ENCODE data around the gene PITPNB. TPM values are rescaled to one million over a fixed set of nuclear protein-coding genes. Genes with fewer than 3 reads are reported as not detected.

The PITPNB gene
- total and polyA plus RNA-seq, 2 experiments from 2014 or later, result 50.9 to 56.0 TPM

GRCh38 chr22:27827604-27828587 is 91.2 kb downstream of the PITPNB start:
- peaks cover 5% of the 10 kb centered on the region for H3K27me3 Mint-ChIP-seq (ENCODE audit: insufficient read depth, low read depth, poor library complexity)
- Histone ChIP-seq H3F3A (replicated peaks; ENCODE audit: low read depth) (no peaks in the 10 kb centered on the region), H3K4me3 (no peak overlapping the region), H3K4me2 (no peak overlapping the region), H3K79me2 (replicated peaks; ENCODE audit: insufficient read depth) (no peaks in the 10 kb centered on the region), H3K27me3 (ENCODE audit: insufficient read depth) (no peaks in the 10 kb centered on the region), H2AFZ (peak overlapping the region; percentile 14; the same call in 1 of the 2 replicates), H4K20me1 (replicated peaks; ENCODE audit: insufficient read depth) (no peaks in the 10 kb centered on the region), H3K36me3 (ENCODE audit: insufficient read depth) (no peaks in the 10 kb centered on the region), H3K9me2 (ENCODE audit: insufficient read depth) (no peaks in the 10 kb centered on the region), H3K4me1 (ENCODE audit: insufficient read depth) (no peaks in the 10 kb centered on the region), H3K27ac (ENCODE audit: low read depth) (no peak overlapping the region)
- H3K4me3 Mint-ChIP-seq, result no peak overlapping the region
- no peaks in the 10 kb centered on the region for H3K36me3 Mint-ChIP-seq (ENCODE audit: low read depth)
- H3K9me3 Mint-ChIP-seq, result no peaks in the 10 kb centered on the region
- no peak for DNase-seq (ENCODE audit: low spot score)
- TF ChIP-seq EZH2phosphoT487 (IDR thresholded peaks at IDR 0.05; ENCODE audit: unreplicated experiment) (no peak), ZNF331 (CRISPR knock-in tag; IDR thresholded peaks at IDR 0.05; ENCODE audit: low read depth) (no peak), EZH2 (IDR thresholded peaks at IDR 0.05; ENCODE audit: low read depth, unreplicated experiment) (no peak), JUNB (IDR thresholded peaks at IDR 0.05; ENCODE audit: unreplicated experiment) (no peak), CREB1 (CRISPR knock-in tag; IDR thresholded peaks at IDR 0.05; ENCODE audit: low read depth) (no peak), NANOG (IDR thresholded peaks at IDR 0.05; ENCODE audit: borderline replicate concordance) (no peak), ZNF462 (CRISPR knock-in tag; IDR thresholded peaks at IDR 0.05) (no peak), ZNF114 (CRISPR knock-in tag; IDR thresholded peaks at IDR 0.05) (no peak), STAT1 (IDR thresholded peaks at IDR 0.05; ENCODE audit: unreplicated experiment) (no peak), POLR2AphosphoS5 (IDR thresholded peaks at IDR 0.05; ENCODE audit: low read depth) (no peak), ETS1 (IDR thresholded peaks at IDR 0.05) (no peak)
- TF ChIP-seq, protein P1, sequence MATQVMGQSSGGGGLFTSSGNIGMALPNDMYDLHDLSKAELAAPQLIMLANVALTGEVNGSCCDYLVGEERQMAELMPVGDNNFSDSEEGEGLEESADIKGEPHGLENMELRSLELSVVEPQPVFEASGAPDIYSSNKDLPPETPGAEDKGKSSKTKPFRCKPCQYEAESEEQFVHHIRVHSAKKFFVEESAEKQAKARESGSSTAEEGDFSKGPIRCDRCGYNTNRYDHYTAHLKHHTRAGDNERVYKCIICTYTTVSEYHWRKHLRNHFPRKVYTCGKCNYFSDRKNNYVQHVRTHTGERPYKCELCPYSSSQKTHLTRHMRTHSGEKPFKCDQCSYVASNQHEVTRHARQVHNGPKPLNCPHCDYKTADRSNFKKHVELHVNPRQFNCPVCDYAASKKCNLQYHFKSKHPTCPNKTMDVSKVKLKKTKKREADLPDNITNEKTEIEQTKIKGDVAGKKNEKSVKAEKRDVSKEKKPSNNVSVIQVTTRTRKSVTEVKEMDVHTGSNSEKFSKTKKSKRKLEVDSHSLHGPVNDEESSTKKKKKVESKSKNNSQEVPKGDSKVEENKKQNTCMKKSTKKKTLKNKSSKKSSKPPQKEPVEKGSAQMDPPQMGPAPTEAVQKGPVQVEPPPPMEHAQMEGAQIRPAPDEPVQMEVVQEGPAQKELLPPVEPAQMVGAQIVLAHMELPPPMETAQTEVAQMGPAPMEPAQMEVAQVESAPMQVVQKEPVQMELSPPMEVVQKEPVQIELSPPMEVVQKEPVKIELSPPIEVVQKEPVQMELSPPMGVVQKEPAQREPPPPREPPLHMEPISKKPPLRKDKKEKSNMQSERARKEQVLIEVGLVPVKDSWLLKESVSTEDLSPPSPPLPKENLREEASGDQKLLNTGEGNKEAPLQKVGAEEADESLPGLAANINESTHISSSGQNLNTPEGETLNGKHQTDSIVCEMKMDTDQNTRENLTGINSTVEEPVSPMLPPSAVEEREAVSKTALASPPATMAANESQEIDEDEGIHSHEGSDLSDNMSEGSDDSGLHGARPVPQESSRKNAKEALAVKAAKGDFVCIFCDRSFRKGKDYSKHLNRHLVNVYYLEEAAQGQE (IDR thresholded peaks at IDR 0.05; ENCODE audit: unreplicated experiment), result no peak
- TF ChIP-seq, protein P2, sequence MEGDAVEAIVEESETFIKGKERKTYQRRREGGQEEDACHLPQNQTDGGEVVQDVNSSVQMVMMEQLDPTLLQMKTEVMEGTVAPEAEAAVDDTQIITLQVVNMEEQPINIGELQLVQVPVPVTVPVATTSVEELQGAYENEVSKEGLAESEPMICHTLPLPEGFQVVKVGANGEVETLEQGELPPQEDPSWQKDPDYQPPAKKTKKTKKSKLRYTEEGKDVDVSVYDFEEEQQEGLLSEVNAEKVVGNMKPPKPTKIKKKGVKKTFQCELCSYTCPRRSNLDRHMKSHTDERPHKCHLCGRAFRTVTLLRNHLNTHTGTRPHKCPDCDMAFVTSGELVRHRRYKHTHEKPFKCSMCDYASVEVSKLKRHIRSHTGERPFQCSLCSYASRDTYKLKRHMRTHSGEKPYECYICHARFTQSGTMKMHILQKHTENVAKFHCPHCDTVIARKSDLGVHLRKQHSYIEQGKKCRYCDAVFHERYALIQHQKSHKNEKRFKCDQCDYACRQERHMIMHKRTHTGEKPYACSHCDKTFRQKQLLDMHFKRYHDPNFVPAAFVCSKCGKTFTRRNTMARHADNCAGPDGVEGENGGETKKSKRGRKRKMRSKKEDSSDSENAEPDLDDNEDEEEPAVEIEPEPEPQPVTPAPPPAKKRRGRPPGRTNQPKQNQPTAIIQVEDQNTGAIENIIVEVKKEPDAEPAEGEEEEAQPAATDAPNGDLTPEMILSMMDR (conservative IDR thresholded peaks at IDR 0.05; ENCODE audit: low read depth in 2 of 2), result no peak
- H3K27ac Mint-ChIP-seq, result no peak overlapping the region
- no peaks in the 10 kb centered on the region; the same call in 2 of the 3 replicates for H3K4me1 Mint-ChIP-seq
- ATAC-seq, result no peak
